NOMO-1 treated with dmso at 0.1 percent for 144 hours (cell line): ENCODE measurements around the gene UBFD1.
"Not testable (repeated sequence)": the region's sequence is repeated elsewhere in the genome, so short reads cannot be mapped to it uniquely, and the experiment has no call there.

Source experiments
- DNase-seq: peaks from one replicate; lab custom pipeline; 2025; ENCODE audit not compliant: unreplicated experiment; lab: John Stamatoyannopoulos, UW

The UBFD1 gene

GRCh38 chr16:23556881-23557778 lies at the start of gene UBFD1, which contains the start of gene EARS2:
UBFD1 (plus strand) TSS chr16:23557727; CDS start chr16:23557743, 16 bp downstream.
EARS2 (minus strand) TSS chr16:23557350; CDS start chr16:23557343, 7 bp downstream.
- peak; percentile 97 for DNase-seq

- no peak for DNase-seq
These were observed 48.7 kb upstream of the UBFD1 start for GRCh38 chr16:23508589-23509440.

GRCh38 chr16:23509441-23509754 lies 48.1 kb upstream of the UBFD1 start:
- DNase-seq = no peak

GRCh38 chr16:23509782-23510163 lies 47.8 kb upstream of the UBFD1 start:
- DNase-seq = no peak

- DNase-seq = peak; percentile 58
These were observed 47.2 kb upstream of the UBFD1 start, which contains the start of gene GGA2 for GRCh38 chr16:23510164-23510914. GGA2 (minus strand) TSS chr16:23510494; CDS start chr16:23510411, 83 bp downstream.

- DNase-seq = not testable (repeated sequence)
These were observed 46.6 kb upstream of the UBFD1 start for GRCh38 chr16:23510915-23511270.

- DNase-seq = no peak
These were observed 45.8 kb upstream of the UBFD1 start for GRCh38 chr16:23511731-23512130.

GRCh38 chr16:23512168-23512695 lies 45.3 kb upstream of the UBFD1 start:
- no peak for DNase-seq

GRCh38 chr16:23514381-23515152 lies 43.0 kb upstream of the UBFD1 start:
- no peak for DNase-seq

- no peak for DNase-seq
These were observed 41.6 kb upstream of the UBFD1 start for GRCh38 chr16:23515881-23516280.

- peak; percentile 69 for DNase-seq
These were observed 41.0 kb upstream of the UBFD1 start for GRCh38 chr16:23516366-23517137.

- peak; percentile 79 for DNase-seq
These were observed 39.1 kb upstream of the UBFD1 start for GRCh38 chr16:23518435-23518891.

GRCh38 chr16:23519282-23519681 lies 38.2 kb upstream of the UBFD1 start:
- no peak for DNase-seq

- peak; percentile 20 for DNase-seq
These were observed 37.0 kb upstream of the UBFD1 start for GRCh38 chr16:23520500-23520899.

GRCh38 chr16:23521037-23521743 lies 36.3 kb upstream of the UBFD1 start:
- DNase-seq = peak; percentile 79

- no peak for DNase-seq
These were observed 35.6 kb upstream of the UBFD1 start for GRCh38 chr16:23521965-23522364.

GRCh38 chr16:23523321-23523720 lies 34.2 kb upstream of the UBFD1 start:
- DNase-seq = no peak

GRCh38 chr16:23523876-23524385 lies 33.6 kb upstream of the UBFD1 start:
- no peak for DNase-seq
